HCT116 (cell line): Measurements from ENCODE around the gene LHPP. TPM values are rescaled to one million over a fixed set of nuclear protein-coding genes. Genes with fewer than 3 reads are reported as not detected.

ENCODE experiments used
- ATAC-seq: fragments of 200-7000 bp; cut with Tn5 transposase; 2 replicates; pipeline ENCODE4 v1.9.1; 2020; ENCODE audit warnings: mild to moderate bottlenecking, moderate library complexity
- BruUV-seq: library from RNA; stranded (reverse); fragments of 400-500 nt; replicated peaks from 2 replicates; lab custom pipeline; 2021; lab: Mats Ljungman, UMichigan
- CTCF ChIA-PET: fragments of 300-600 bp; sonication (Branson Sonifier 250); formaldehyde crosslinking; loops from one replicate; lab custom pipeline; 2021; ENCODE audit warnings: antibody characterized with exemption; lab: Charles Lee
- POLR2A ChIA-PET: fragments of 300-600, 350-600 bp; sonication (Branson Sonifier 250); formaldehyde crosslinking; loops from one replicate; lab custom pipeline; 2021; ENCODE audit warnings: antibody characterized with exemption; lab: Charles Lee
- RAD21 ChIA-PET, 2 experiments: fragments of 300-600 bp; sonication (Branson Sonifier 250); formaldehyde crosslinking; loops; one replicate each; lab custom pipeline; 2023; ENCODE audit warnings: low total read pairs in 2 of 2; ENCODE audit not compliant: uncharacterized antibody in 2 of 2, unreplicated experiment in 2 of 2, low non-redundant PET in 1 of 2; lab: Charles Lee
- DNase-seq: peaks from one replicate; pipeline ENCODE4 v3.0.0-alpha.2; 2010; ENCODE audit warnings: low read depth, low spot score
- H2AFZ ChIP-seq: fragments of 200-600 bp; shearing (Covaris generic), sonication (generic); 2 replicates; pipeline ENCODE4 v1.6.1; 2017; ENCODE audit warnings: low read depth, mixed run types, mixed read lengths, antibody characterized with exemption, low read length; ENCODE audit not compliant: poor library complexity, severe bottlenecking
- H3K27ac ChIP-seq: 2 replicates; pipeline ENCODE4 v1.5.1; 2012; ENCODE audit warnings: low read depth, low read length
- H3K27me3 ChIP-seq: fragments of 200-600 bp; sonication (generic); 2 replicates; pipeline ENCODE4 v1.6.1; 2016; ENCODE audit warnings: mixed run types, low read length, mixed read lengths; ENCODE audit not compliant: insufficient read depth
- H3K36me3 ChIP-seq, 2 experiments: fragments of 200-500 bp in 1 of 2; fragments of 200-600 bp in 1 of 2; sonication (Bioruptor generic) in 1 of 2; sonication (generic) in 1 of 2; 2 replicates each; pipeline versions ENCODE4 v1.5.1 to v1.6.1; 2014 to 2016; ENCODE audit warnings: low read length in 2 of 2, inconsistent platforms in 1 of 2, mixed read lengths in 1 of 2, mixed run types in 1 of 2; ENCODE audit not compliant: insufficient read depth in 2 of 2, control insufficient read depth in 1 of 2
- H3K4me1 ChIP-seq, 2 experiments: fragments of 200-600 bp in 1 of 2; sonication (generic) in 1 of 2; 2 replicates each; pipeline versions ENCODE4 v1.5.1 to v1.6.1; 2012 to 2017; ENCODE audit warnings: low read length in 2 of 2, inconsistent platforms in 1 of 2, mild to moderate bottlenecking in 1 of 2, mixed read lengths in 1 of 2, mixed run types in 1 of 2, moderate library complexity in 1 of 2; ENCODE audit not compliant: insufficient read depth in 2 of 2, control insufficient read depth in 1 of 2
- H3K4me2 ChIP-seq: fragments of 200-600 bp; sonication (generic); 2 replicates; pipeline ENCODE4 v1.6.1; 2017; ENCODE audit warnings: mixed run types, low read length, mixed read lengths
- H3K4me3 ChIP-seq, 2 experiments: fragments of 200-600 bp in 1 of 2; sonication (generic) in 1 of 2; replicated peaks in 1 of 2; 2 replicates each; pipeline ENCODE4 v1.5.1; 2011 to 2016; ENCODE audit warnings: low read length in 2 of 2, control low read depth in 1 of 2, low read depth in 1 of 2, mild to moderate bottlenecking in 1 of 2, mixed read lengths in 1 of 2, mixed run types in 1 of 2
- H3K79me2 ChIP-seq: fragments of 200-600 bp; sonication (generic); 2 replicates; pipeline ENCODE4 v1.6.1; 2017; ENCODE audit warnings: mild to moderate bottlenecking, mixed run types, low read length, moderate library complexity, mixed read lengths; ENCODE audit not compliant: insufficient read depth
- H3K9ac ChIP-seq: fragments of 200-600 bp; sonication (generic); 2 replicates; pipeline ENCODE4 v1.6.1; 2016; ENCODE audit warnings: low read length, mixed read lengths
- H3K9me2 ChIP-seq: fragments of 200-600 bp; sonication (generic), shearing (Covaris generic); 2 replicates; pipeline ENCODE4 v1.6.1; 2017; ENCODE audit warnings: mixed run types, mild to moderate bottlenecking, moderate library complexity; ENCODE audit not compliant: insufficient read depth
- H3K9me3 ChIP-seq, 2 experiments: fragments of 200-500 bp in 1 of 2; fragments of 200-600 bp in 1 of 2; sonication (Bioruptor generic) in 1 of 2; sonication (generic) in 1 of 2; 2 replicates each; pipeline ENCODE4 v1.6.1; 2014 to 2017; ENCODE audit warnings: low read length in 2 of 2, mixed read lengths in 2 of 2, inconsistent platforms in 1 of 2, low read depth in 1 of 2, mild to moderate bottlenecking in 1 of 2, mixed run types in 1 of 2, moderate library complexity in 1 of 2; ENCODE audit not compliant: control insufficient read depth in 1 of 2, insufficient read depth in 1 of 2
- H4K20me1 ChIP-seq: fragments of 200-600 bp; sonication (generic), shearing (Covaris generic); 2 replicates; pipeline ENCODE4 v1.6.1; 2017; ENCODE audit warnings: mixed run types, mild to moderate bottlenecking, moderate library complexity; ENCODE audit not compliant: insufficient read depth
- CEBPB ChIP-seq: IDR thresholded peaks from 2 replicates; pipeline ENCODE4 v1.6.1; 2012; ENCODE audit warnings: low read depth
- POLR2A ChIP-seq: IDR thresholded peaks from 2 replicates; pipeline ENCODE4 v1.7.0; 2011; ENCODE audit warnings: borderline replicate concordance; ENCODE audit not compliant: insufficient read depth, insufficient read length; ENCODE audit errors: extremely low read depth
- POLR2AphosphoS5 ChIP-seq: IDR thresholded peaks from 2 replicates; pipeline ENCODE4 v1.6.1; 2011; ENCODE audit warnings: mild to moderate bottlenecking, low read depth, low read length, moderate library complexity
- RAD21 ChIP-seq: IDR thresholded peaks from 2 replicates; pipeline ENCODE4 v1.6.1; 2012; ENCODE audit warnings: low read depth, mild to moderate bottlenecking
- TCF7L2 ChIP-seq: IDR thresholded peaks from 2 replicates; pipeline ENCODE4 v1.7.0; 2011; ENCODE audit warnings: borderline replicate concordance, inconsistent platforms; ENCODE audit not compliant: insufficient read depth, insufficient read length; ENCODE audit errors: extremely low read depth
- ZNF274 ChIP-seq: fragments of 200-500 bp; sonication (Bioruptor generic); IDR thresholded peaks from 2 replicates; pipeline ENCODE4 v1.6.1; 2014; ENCODE audit warnings: mild to moderate bottlenecking, low read depth, low read length, inconsistent platforms
- intact Hi-C: fragments of 100-400 bp; cut with micrococcal nuclease; formaldehyde crosslinking; loops from 2 replicates; pipeline ENCODE4 v1.10.0; 2022
- total RNA-seq: library from RNA; stranded (reverse); gene quantifications from one replicate; pipeline ENCODE4 v1.2.1, GENCODE V29; 2021; ENCODE audit not compliant: unreplicated experiment
- TF ChIP-seq, protein P1 (sequence below), 3 experiments: fragments of 200-600 bp in 1 of 3; sonication (generic) in 1 of 3; IDR thresholded peaks in 2 of 3; conservative IDR thresholded peaks in 1 of 3; 2 replicates each; pipeline ENCODE4 v1.5.1; 2012 to 2017; ENCODE audit warnings: low read depth in 2 of 3, low read length in 2 of 3, antibody characterized with exemption in 1 of 3, borderline replicate concordance in 1 of 3, control low read depth in 1 of 3, mild to moderate bottlenecking in 1 of 3, mixed read lengths in 1 of 3, mixed run types in 1 of 3, moderate library complexity in 1 of 3; ENCODE audit not compliant: insufficient read depth in 1 of 3
- TF ChIP-seq, protein P2 (sequence below): IDR thresholded peaks from 2 replicates; pipeline ENCODE4 v1.6.1; 2012; ENCODE audit warnings: low read depth
- TF ChIP-seq, protein P3 (sequence below): IDR thresholded peaks from 2 replicates; pipeline ENCODE4 v1.6.1; 2012
- TF ChIP-seq, protein P4 (sequence below): IDR thresholded peaks from 2 replicates; pipeline ENCODE4 v1.6.1; 2011; ENCODE audit warnings: mild to moderate bottlenecking, low read length, moderate library complexity; ENCODE audit not compliant: insufficient replicate concordance; ENCODE audit errors: extremely low read depth

LHPP gene
- total RNA-seq, 1 experiment from 2014 or later = 45.8 TPM

DNA sequence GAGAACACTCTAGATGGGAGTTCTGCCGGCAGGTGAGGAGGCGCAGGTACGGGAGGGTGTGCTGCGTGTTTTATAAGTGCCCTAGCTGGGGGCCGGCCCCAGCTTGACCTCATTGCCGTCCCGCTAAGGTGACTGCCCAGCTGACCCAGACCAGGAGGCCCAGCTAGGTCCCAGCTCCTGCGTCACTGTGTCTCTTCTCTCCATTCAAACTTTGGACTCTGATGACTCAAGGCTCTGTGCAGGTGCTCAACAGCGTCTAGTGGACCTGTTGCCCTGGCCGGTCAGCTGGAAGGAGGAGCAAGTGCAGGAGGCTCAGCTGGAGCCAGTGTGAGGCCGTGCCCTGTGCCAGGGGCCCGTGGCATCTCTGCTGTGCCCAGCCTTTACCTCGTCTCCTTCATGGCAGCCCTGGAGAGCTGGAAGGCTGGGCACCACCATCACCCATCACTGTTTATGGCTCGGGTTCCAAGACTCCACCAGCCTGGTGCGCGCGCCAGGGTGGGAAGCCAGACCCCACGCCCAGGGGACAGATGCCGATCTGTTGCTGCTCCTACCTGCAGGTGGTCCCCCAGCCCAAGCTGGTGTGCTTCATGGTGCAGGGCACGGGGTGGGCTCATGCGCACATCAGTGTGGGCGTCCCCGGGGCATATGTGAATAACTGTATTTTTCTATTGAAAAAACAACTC lies 14.6 kb downstream of the LHPP start:
- DNase-seq (no peak), ATAC-seq (no peak)
- ChIA-PET CTCF (no interaction called here), POLR2A (no interaction called here), RAD21 (no interaction called here)
- TF ChIP-seq, protein P1, sequence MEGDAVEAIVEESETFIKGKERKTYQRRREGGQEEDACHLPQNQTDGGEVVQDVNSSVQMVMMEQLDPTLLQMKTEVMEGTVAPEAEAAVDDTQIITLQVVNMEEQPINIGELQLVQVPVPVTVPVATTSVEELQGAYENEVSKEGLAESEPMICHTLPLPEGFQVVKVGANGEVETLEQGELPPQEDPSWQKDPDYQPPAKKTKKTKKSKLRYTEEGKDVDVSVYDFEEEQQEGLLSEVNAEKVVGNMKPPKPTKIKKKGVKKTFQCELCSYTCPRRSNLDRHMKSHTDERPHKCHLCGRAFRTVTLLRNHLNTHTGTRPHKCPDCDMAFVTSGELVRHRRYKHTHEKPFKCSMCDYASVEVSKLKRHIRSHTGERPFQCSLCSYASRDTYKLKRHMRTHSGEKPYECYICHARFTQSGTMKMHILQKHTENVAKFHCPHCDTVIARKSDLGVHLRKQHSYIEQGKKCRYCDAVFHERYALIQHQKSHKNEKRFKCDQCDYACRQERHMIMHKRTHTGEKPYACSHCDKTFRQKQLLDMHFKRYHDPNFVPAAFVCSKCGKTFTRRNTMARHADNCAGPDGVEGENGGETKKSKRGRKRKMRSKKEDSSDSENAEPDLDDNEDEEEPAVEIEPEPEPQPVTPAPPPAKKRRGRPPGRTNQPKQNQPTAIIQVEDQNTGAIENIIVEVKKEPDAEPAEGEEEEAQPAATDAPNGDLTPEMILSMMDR (IDR thresholded peaks at IDR 0.05 in 2 of 3, conservative IDR thresholded peaks at IDR 0.05 in 1 of 3; ENCODE audit: borderline replicate concordance in 1 of 3, insufficient read depth in 1 of 3, low read depth in 2 of 3, low read length in 2 of 3) = no peak
- TF ChIP-seq RAD21 = no peak
- no peak for TF ChIP-seq POLR2AphosphoS5
- TF ChIP-seq, protein P2, sequence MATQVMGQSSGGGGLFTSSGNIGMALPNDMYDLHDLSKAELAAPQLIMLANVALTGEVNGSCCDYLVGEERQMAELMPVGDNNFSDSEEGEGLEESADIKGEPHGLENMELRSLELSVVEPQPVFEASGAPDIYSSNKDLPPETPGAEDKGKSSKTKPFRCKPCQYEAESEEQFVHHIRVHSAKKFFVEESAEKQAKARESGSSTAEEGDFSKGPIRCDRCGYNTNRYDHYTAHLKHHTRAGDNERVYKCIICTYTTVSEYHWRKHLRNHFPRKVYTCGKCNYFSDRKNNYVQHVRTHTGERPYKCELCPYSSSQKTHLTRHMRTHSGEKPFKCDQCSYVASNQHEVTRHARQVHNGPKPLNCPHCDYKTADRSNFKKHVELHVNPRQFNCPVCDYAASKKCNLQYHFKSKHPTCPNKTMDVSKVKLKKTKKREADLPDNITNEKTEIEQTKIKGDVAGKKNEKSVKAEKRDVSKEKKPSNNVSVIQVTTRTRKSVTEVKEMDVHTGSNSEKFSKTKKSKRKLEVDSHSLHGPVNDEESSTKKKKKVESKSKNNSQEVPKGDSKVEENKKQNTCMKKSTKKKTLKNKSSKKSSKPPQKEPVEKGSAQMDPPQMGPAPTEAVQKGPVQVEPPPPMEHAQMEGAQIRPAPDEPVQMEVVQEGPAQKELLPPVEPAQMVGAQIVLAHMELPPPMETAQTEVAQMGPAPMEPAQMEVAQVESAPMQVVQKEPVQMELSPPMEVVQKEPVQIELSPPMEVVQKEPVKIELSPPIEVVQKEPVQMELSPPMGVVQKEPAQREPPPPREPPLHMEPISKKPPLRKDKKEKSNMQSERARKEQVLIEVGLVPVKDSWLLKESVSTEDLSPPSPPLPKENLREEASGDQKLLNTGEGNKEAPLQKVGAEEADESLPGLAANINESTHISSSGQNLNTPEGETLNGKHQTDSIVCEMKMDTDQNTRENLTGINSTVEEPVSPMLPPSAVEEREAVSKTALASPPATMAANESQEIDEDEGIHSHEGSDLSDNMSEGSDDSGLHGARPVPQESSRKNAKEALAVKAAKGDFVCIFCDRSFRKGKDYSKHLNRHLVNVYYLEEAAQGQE = no peak
- TF ChIP-seq POLR2A = no peak
- no peak for TF ChIP-seq CEBPB
- TF ChIP-seq, protein P3, sequence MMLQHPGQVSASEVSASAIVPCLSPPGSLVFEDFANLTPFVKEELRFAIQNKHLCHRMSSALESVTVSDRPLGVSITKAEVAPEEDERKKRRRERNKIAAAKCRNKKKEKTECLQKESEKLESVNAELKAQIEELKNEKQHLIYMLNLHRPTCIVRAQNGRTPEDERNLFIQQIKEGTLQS = no peak
- TF ChIP-seq, protein P4, sequence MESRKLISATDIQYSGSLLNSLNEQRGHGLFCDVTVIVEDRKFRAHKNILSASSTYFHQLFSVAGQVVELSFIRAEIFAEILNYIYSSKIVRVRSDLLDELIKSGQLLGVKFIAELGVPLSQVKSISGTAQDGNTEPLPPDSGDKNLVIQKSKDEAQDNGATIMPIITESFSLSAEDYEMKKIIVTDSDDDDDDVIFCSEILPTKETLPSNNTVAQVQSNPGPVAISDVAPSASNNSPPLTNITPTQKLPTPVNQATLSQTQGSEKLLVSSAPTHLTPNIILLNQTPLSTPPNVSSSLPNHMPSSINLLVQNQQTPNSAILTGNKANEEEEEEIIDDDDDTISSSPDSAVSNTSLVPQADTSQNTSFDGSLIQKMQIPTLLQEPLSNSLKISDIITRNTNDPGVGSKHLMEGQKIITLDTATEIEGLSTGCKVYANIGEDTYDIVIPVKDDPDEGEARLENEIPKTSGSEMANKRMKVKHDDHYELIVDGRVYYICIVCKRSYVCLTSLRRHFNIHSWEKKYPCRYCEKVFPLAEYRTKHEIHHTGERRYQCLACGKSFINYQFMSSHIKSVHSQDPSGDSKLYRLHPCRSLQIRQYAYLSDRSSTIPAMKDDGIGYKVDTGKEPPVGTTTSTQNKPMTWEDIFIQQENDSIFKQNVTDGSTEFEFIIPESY = no peak
- no peak for TF ChIP-seq TCF7L2
- TF ChIP-seq ZNF274 = no peak
- intact Hi-C loops = no loop called here
- Histone ChIP-seq H3K79me2 (no peaks in the 10 kb centered on the region), H3K4me3 (no peak overlapping the region), H2AFZ (no peak overlapping the region), H3K4me2 (no peak overlapping the region), H3K9me3 (no peaks in the 10 kb centered on the region), H3K36me3 (no peaks in the 10 kb centered on the region), H4K20me1 (no peaks in the 10 kb centered on the region), H3K27ac (no peak overlapping the region), H3K4me1 (peaks cover 3 to 9% of the 10 kb centered on the region in 2 experiments; a peak in 2 of 4 replicates), H3K27me3 (no peaks in the 10 kb centered on the region), H3K9me2 (no peaks in the 10 kb centered on the region), H3K9ac (no peak overlapping the region)
- BruUV-seq = no TSS peak
